Skin epidermis (tissue), 12 donors: ENCODE results near the gene LCMT1.
"Not testable (repeated sequence)": the region's sequence is repeated elsewhere in the genome, so short reads cannot be mapped to it uniquely, and the experiment has no call there.

ENCODE experiments used
- H3K27ac ChIP-seq, 21 experiments: fragments of 200-600 bp; sonication (generic) in 11 of 21; one replicate each; pipeline ENCODE4 v1.5.0; 2020; ENCODE audit warnings: mild to moderate bottlenecking in 3 of 21, inconsistent platforms in 2 of 21, moderate library complexity in 2 of 21
- H3K4me3 ChIP-seq, 7 experiments: fragments of 200-600 bp; sonication (generic) in 2 of 7; one replicate each; pipeline ENCODE4 v1.5.0; 2020; ENCODE audit warnings: inconsistent platforms in 2 of 7, mild to moderate bottlenecking in 2 of 7, moderate library complexity in 1 of 7

LCMT1 gene

DNA sequence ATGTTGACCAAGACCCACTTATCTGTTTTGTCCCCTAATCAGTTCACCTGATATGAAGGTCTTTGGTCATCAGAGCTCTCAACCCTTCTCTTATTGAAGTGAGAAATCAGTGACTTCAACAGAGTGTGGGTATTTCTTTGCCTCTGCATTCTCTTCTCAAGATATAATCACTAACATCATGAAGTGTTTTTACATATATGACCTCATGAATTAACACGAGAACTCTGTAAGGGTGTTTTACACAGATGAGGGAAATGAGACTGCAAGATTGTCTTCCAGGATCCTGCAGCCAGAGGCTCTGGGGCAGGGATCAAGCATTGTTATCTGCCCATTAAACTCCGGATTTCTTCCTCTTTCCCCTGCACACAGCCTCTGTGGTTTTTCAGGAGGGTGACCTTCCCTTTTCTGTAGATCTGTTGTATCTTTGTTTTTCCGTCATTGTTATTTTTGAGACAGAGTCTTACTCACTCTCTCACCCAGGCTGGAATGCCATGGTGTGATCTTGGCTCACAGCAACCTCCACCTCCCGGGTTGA is 22.7 kb downstream of the LCMT1 start:
- no peak overlapping the region for H3K4me3 ChIP-seq
- H3K27ac ChIP-seq, result no peak overlapping the region

DNA sequence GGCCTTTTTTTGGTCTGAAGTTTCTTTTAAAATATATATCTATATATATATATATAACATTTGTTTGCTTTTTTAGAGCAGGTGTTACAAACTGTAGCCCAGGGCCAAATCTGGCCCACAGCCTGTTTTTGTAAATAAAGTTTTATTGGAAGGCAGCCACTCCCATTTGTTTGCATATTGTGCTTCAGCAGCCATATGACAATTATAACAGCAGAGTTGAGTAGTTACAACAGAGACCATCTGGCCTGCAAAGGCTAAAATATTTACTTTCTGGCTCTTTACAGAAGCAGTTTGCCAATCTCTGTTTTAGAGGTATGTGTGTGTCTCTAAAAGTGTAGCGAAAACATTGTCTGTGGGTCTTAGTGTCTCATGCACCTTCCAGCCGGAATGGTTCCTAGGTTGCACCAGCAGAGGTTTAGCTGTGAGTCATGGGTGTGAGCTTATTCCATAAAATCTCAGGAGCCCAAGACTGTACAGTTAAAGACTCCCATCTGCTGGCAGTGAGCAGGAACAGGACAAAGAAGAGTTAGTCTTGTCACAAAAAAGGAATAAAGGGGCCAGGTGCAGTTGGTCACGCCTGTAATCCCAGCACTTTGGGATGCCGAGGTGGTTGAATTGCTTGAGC is 23.8 kb downstream of the LCMT1 start:
- Histone ChIP-seq H3K27ac (no peak overlapping the region), H3K4me3 (no peak overlapping the region)

DNA sequence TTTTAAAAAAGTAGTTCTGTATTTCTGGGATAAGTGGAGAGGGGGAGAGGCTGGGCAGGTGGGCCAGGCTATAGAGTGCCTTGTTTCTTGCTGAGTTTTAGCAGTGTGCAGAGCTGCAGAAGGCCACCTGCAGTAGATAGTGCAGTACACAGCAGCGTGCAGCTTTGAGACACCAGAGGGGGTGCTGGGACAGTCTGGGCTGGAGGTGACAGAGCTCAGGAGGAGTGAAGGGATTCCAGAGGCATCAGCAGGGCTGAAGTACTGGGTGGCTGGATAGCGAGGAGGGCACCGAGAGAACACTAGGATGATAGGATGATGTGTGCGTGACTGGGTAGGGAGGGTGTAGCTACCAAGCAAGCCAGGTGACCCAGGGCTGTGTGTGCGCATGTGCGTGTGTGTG is 26.6 kb downstream of the LCMT1 start:
- no peak overlapping the region for H3K27ac ChIP-seq
- H3K4me3 ChIP-seq, result no peak overlapping the region

DNA sequence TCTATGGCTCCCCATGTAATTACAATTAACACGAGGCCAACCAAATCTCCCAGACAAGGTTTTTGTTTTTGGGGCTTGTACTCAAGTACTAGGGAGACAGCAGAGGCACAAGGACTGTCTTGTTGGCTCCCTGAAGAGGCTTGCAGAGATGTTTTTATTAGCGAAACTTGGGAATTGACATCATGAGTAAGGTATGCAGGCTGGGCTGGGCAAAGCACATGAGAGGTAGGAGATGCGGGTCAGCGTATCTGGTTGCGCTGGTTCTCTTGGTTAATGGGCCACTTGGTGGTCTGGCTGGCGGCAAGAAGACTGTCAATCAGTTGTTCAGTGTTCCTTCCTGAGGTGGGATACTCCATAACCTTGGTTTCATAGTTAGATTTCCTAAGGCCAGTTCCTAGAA is 28.9 kb downstream of the LCMT1 start:
- no peak overlapping the region for H3K27ac ChIP-seq
- H3K4me3 ChIP-seq, result no peak overlapping the region

DNA sequence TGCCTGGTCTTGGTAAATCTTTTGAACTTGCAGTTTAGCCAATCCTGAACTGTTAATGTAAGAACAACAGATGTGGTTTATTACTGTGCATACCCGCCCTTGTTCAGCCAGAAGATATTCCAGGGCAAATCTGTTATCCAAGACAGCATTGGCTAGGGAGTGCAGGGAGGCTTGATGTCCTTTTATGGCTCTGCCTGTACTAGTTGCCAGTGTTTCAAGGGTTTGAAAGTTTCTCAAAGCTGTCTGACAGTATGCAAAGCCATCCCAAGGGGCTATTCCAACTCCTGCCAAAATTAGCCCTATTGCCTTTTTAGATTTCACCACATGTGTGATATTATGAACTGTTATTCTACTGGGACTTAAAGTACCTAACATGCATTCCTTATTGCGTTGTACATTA is 30.1 kb downstream of the LCMT1 start:
- H3K27ac ChIP-seq, result no peak overlapping the region
- no peak overlapping the region for H3K4me3 ChIP-seq

DNA sequence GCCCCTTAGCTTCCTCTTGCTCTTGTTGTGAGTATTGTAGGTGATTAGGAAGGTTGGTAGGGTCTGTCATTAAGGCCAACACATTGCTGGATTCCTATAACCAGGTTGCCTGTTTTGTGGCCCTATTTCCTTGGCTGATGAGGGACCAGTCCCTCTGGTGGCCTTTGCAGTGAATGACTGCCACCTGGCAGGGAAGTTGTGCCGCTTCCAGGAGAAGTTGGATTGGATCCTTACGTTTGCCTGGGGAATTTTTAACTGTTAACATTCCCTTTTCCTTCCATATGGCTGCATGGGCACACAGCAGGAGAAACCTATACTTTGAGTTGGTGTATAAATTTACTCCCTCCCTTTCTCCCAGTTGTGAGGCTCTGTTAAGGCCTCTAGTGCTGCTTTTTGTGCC is 32.4 kb downstream of the LCMT1 start:
- H3K27ac ChIP-seq, result no peak overlapping the region
- H3K4me3 ChIP-seq, result no peak overlapping the region

DNA sequence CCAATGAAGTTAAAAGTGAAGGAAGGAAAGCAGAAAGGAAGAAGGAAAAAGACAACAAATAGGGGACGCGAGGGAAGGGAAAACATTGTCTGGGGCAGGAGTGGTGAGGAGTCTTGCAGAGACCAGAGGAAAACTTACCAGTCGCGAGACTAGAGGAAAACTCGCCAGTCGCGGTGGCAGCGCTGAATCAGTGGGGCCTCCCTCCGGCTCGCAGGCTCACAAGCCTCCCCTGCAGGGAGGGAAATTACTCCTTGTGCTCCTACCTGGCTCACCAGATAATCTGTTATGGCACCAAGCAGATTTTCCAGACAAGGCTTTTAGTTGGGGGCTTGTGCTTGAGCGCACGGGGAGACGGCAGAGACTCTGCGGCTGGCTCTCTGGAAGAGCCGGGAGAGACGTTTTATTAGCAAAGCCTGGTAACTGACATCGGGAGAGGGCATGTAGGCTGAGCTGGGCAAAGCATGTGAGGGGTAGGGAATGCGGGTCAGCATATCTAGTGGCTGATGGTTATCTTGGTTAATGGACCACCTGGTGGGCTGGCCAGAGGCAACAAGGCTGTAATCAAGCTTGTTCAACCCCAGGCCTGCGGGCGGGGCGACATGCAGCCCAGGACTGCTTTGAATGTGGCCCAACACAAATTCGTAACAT is 37.1 kb downstream of the LCMT1 start:
- Histone ChIP-seq H3K4me3 (no peak overlapping the region), H3K27ac (no peak overlapping the region)

DNA sequence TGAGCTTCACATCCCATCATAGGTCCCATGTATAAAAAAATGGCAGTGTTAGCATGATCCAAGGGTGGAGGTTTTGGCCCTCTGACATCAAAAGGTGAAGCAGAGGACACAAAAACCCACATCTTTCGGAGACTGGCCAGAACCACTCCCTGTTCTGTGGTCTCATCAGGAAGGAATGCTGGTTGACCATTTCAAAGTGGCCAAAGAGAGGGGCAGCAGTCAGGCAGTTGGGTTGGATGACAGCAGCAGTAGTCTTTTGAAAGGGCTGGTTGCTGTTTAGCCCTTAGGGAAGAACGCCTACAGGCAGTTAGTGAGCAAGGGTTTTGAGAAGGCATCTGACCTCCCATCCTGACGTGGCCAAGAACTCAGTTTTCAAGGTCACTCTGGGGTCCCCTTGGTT is 40.5 kb downstream of the LCMT1 start:
- no peak overlapping the region for H3K4me3 ChIP-seq
- H3K27ac ChIP-seq, result no peak overlapping the region

DNA sequence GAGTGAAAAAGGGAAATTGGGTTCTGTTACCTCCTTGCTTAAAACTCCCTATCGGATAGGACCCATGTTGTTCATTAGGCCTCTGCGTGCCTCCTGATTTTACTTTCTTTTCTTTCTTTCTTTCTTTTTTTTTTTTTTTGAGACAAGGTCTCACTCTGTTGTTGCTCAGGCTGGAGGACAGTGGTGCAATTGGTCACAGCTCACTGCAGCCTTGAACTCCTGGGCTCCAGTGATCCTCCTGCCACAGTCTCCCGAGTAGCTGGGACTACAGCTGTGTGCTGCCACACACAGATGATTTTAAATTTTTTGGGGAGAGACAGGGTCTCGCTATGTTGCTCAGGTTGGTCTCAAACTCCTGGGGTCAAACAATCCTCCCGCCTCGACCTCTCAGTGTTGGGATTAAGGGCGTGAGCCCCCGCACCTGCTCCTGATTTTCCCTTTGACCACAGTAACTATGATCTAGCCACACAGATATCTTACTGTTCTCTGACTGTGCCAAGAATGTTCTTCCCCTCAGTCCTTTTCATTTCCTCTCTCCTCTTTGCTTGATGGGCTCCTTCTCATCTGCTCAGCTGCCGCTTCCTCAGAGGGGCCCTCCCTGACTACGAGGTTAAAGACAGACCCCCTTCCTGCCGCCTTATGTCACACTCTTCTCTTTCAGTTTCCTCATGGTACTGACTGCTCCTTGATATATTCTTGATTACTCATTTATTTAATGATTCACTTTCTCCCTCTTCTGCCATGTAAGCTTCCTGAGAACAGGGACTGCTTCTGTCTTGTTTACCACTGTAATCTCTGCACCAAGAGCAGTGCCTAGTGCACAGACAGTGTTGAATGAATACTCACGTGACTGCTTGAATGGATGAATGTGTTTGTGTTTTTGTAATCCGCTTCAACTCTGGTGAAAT is 44.3 kb downstream of the LCMT1 start:
- Histone ChIP-seq H3K4me3 (no peak overlapping the region), H3K27ac (no peak overlapping the region)

DNA sequence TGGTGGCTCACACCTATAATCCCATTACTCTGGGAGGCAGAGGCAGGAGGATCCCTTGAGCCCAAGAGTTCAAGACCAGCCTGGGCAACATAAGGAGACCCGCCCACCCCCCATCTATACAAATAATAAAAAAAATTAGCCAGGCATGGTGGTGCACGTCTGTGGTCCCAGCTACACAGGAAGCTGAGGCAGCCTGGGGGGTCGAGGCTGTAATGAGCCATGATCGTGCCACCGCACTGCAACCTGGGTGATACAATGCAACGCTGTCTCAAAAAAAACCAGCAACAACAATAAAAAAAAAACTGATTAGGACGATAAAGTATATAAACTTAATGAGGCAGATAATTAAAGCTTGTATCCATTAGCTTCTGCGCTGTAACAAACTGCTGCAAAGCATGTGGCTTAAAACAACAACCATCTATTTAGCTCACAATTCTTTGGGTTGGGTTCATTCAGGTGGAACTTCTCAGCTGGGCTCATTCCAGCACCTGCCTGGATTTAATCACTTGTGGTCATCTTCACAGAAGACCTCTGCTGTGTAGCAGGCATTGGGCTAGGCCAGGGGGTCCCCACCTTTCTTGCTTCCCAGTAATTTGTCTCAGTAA is 45.8 kb downstream of the LCMT1 start:
- Histone ChIP-seq H3K4me3 (no peak overlapping the region), H3K27ac (no peak overlapping the region)

DNA sequence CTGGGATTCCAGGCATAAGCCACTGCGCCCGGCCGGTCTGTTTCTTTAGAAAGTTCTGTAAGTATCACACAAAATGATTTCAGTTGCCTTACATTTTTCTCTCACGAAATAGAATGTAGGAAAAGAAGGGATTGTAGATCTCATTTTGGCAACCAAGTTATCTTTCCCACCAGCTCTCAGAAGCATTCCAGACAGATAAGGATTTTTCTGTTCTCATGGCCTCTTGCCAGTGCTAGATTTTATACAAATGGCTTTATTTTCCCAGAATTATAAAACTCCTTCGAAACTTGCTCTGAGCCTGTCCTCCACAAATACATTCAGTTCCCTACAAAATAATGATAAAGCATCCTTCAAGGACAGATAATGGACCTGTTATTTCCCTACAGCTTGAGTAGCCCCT is 46.9 kb downstream of the LCMT1 start:
- Histone ChIP-seq H3K27ac (no peak overlapping the region), H3K4me3 (no peak overlapping the region)

DNA sequence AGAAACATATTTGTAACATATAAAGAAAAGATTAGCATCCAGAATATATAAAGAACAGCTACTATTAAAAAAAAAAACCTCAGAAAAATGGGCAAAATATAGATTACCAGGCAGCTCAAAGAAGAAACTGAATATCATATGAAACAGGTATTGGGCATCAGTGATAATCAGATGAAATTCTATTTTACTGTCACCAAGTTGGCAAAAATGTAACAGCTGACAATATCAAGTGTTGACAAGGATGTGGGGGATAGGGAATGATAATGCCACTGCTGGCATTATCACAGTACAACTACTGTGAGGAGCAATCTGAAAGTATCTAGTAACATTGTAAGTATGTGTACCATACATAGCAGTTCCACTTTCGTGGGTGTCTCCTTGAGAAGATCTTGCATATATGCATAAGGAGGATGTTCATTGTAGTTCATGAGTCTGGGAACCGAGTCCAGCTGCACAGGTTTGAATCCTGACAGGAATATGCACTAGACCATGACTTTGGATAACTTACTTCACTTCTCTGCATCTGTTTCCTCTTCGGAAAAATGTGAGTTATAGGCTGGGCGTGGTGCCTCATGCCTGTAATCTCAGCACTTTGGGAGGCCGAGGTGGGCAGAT is 50.3 kb downstream of the LCMT1 start:
- Histone ChIP-seq H3K27ac (no peak overlapping the region), H3K4me3 (no peak overlapping the region)

DNA sequence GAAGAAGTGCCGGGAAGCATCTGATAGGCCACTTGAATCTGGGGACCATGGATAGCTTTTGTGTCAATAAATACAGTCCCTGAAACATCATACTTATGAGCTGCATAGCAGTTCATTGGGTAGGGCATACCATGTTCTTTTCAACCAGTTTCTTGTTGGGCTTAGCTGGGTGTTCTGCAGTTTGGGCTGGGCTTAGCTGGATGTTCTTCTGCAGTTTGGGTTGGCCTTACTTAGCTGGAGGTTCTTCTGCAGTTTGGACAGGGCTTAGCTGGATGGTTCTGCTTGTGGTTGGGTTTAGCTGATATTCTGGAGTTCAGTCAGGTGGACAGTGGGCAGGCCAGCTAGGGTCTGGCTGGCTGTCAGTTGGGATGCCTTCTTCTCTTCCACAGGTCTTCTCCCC is 52.1 kb downstream of the LCMT1 start:
- Histone ChIP-seq H3K4me3 (no peak overlapping the region), H3K27ac (no peak overlapping the region)

DNA sequence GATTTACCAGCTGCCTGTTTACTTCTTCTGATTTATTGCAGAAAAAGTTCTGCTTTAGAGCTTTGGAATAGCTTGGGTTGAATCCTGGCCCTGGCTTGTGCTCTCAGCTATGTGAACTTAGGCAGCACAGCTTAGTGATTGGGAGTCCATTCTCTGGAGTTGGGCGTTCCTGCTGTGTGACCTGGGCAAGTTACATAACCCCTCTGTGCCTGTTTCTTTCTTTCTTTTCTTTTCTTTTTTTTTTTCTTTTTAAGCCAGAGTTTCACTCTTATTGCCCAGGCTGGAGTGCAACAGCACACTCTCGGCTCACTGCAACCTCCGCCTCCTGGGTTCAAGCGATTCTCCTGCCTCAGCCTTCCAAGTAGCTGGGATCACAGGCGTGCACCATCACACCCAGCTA is 53.7 kb downstream of the LCMT1 start:
- H3K27ac ChIP-seq, result no peak overlapping the region
- no peak overlapping the region for H3K4me3 ChIP-seq

DNA sequence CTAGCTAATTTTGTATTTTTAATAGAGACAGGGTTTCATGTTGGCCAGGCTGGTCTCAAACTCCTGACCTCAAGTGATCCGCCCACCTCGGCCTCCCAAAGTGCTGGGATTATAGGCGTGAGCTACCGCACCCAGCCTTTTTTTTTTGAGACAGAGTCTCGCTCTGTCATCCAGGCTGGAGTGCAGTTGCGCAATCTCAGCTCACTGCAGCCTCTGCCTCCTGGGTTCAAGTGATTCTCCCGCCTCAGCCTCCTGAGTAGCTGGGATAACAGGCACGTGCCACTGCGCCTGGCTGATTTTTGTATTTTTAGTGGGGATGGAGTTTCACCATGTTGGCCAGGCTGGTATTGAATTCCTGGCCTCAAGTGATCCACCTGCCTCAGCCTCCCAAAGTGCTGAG is 56.4 kb downstream of the LCMT1 start:
- H3K27ac ChIP-seq, H3K4me3 ChIP-seq: not testable (repeated sequence)

DNA sequence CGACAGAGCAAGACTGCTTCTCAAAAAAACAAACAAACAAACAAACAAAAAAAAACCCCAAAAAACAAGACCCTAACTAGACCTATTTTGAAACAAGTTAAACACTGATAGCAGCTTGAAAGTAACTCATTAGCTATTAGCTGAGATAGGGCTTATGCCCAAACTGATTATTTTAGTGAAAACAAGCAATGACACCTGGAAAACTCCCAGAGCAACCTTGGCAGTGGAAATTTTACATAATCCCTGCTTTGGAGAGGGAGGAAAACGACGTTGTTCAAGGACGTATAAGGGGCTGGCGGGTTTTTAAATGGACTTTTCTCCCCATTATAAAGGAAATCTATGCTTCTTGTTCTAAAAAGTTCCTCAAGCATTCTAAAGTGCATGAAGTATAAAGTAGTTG is 59.8 kb downstream of the LCMT1 start:
- Histone ChIP-seq H3K27ac (no peak overlapping the region), H3K4me3 (no peak overlapping the region)

DNA sequence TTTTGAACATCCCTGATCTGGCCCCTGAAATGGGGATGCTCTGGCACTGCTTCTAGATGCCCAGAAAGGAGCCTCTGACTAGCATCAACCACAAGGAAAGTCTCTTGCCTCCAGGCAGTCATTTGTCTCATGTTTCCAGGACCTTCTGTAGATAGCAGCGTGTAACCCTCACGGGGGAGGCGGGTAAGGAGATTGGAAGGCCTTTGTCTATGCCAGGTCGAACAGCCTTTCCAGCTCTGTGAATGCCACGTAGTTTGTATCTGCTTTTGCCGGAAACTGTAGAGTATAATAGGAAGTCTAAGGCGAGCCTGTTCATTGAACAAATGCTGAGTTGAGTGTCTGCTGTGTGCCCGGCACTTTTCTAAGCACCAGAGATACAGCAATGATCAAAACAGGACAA is 61.3 kb downstream of the LCMT1 start:
- Histone ChIP-seq H3K27ac (no peak overlapping the region), H3K4me3 (no peak overlapping the region)

DNA sequence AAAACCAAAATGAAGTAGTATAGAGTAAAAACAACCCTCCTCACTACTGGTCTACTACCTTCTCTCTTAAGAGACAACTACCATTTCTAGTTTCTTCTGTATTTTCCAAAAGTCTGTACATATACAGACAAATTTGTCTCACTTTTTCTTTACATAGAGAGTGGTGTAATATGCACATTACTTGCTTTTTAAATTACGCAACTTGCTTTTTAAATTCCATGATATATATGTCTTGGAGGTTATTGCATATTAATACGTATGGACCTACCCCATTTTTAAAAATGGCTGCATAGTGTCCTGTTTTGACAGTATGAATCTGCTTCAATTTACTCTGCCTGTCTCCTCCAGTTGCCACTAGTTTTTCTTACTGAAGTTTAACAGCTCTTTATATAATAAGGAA is 62.7 kb downstream of the LCMT1 start:
- H3K4me3 ChIP-seq, result no peak overlapping the region
- no peak overlapping the region for H3K27ac ChIP-seq

DNA sequence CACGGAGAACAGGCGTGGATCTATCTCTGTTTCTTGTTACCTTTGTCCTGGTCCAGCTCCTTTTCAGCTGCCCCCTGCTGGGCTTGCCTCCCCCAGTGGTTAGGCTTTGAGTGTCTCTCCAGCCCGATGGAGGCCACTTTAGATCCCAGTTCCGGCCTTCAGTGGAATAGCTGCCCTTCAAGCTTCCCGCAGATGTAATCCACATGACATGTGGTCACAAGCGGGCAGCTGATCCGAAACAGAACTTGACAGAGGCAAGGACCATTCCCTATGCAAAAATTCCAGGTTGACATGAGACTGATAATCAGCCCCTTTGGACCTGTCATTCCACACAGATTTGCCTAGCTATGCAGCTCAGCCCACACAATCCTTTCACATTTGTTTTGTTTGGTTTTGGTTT is 64.6 kb downstream of the LCMT1 start:
- no peak overlapping the region for H3K4me3 ChIP-seq
- no peak overlapping the region for H3K27ac ChIP-seq

DNA sequence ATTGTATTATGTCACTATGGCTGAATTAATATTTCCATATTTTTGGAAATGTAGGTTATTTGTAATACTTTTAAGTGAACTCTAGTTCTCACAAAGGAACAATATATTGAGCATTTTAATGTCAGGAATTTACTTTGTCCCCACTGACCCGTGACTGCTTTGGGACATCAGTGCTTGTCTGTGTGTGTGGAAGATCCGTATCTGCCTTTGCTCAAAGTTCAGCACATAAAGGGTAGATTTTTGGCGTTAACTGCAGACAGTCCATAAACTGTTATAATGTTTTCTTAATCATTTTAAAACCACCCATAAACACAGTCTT is 65.9 kb downstream of the LCMT1 start:
- H3K27ac ChIP-seq, result no peak overlapping the region
- H3K4me3 ChIP-seq, result no peak overlapping the region
